ENCODE measurements around the gene COX5B.
"Not testable (repeated sequence)": the region's sequence is repeated elsewhere in the genome, so short reads cannot be mapped to it uniquely, and the experiment has no call there.

GRCh38 chr2:97672606-97673140, 26.8 kb downstream of the COX5B start:
- not testable (repeated sequence) for TF ChIP-seq CTCF (IDR thresholded peaks at IDR 0.05; ENCODE audit: insufficient read depth, low read depth, low read length); EZH2 (IDR thresholded peaks at IDR 0.05; ENCODE audit: insufficient read depth, low read length)

Measured in astrocyte (in vitro differentiated cells and primary cell).